Adrenal gland (tissue), 12 donors: ENCODE measurements around the gene PACSIN2. TPM values are rescaled to one million over a fixed set of nuclear protein-coding genes. Genes with fewer than 3 reads are reported as not detected.

Experiments
- DNase-seq, 7 donors: peaks; one replicate each; pipeline ENCODE4 v3.0.0-alpha.2; 2019 to 2020
- H3K27ac ChIP-seq, 5 donors: fragments of 200-600 bp; sonication (generic) in 4 of 5; 1 replicate in 3 of 5; 2 replicates in 2 of 5; pipeline versions ENCODE4 v1.5.1 to v1.8.0; 2016 to 2020; ENCODE audit warnings: mild to moderate bottlenecking in 1 of 5
- H3K27me3 ChIP-seq: fragments of 200-600 bp; 2 replicates; pipeline ENCODE4 v1.8.0; 2021
- H3K36me3 ChIP-seq, 2 donors: fragments of 200-600 bp; replicated peaks in 1 of 2; 1 replicate in 1 of 2; 2 replicates in 1 of 2; pipeline versions ENCODE4 v1.5.1 to v1.8.0; 2018 to 2022
- H3K4me1 ChIP-seq, 2 donors: fragments of 200-600 bp; replicated peaks in 1 of 2; 1 replicate in 1 of 2; 2 replicates in 1 of 2; pipeline versions ENCODE4 v1.5.1 to v1.8.0; 2018 to 2021
- H3K4me3 ChIP-seq, 4 donors: fragments of 200-600 bp; sonication (generic) in 3 of 4; one replicate each; pipeline ENCODE4 v1.5.1; 2016 to 2018
- H3K9me3 ChIP-seq, 3 donors: fragments of 200-600 bp; sonication (generic) in 1 of 3; replicated peaks in 1 of 3; 1 replicate in 2 of 3; 2 replicates in 1 of 3; pipeline versions ENCODE4 v1.5.1 to v1.8.0; 2016 to 2021
- CTCF ChIP-seq, 6 experiments: fragments of 450-650 bp in 4 of 6; fragments of 200-600 bp in 2 of 6; sonication (generic) in 1 of 6; IDR thresholded peaks; 1 replicate in 5 of 6; 2 replicates in 1 of 6; pipeline versions ENCODE4 v1.5.1 to v1.8.0; 2016 to 2021; ENCODE audit warnings: antibody characterized with exemption in 6 of 6, mild to moderate bottlenecking in 2 of 6, moderate library complexity in 1 of 6
- POLR2A ChIP-seq, 2 donors: fragments of 450-650 bp; IDR thresholded peaks; one replicate each; pipeline ENCODE4 v1.6.1; 2017; ENCODE audit warnings: antibody characterized with exemption in 2 of 2, mild to moderate bottlenecking in 2 of 2, moderate library complexity in 1 of 2
- WGBS, 4 donors: extraction: QIAGEN DNeasy Blood & Tissue Kit in 2 of 4; methylation state at CpG; one replicate each; pipeline versions ENCODE4 v1.1.5 to v1.1.7; 2013 to 2017; 5-methylcytosine and 5-hydroxymethylcytosine counted together
- intact Hi-C, 2 donors: fragments of 100-400 bp; cut with DNase I; formaldehyde crosslinking; loops; one replicate each; pipeline versions ENCODE4 v1.14.1 to v1.15.0; 2022 to 2023
- polyA plus RNA-seq, 3 donors: library from polyadenylated mRNA; stranded (reverse); fragments of 200-250 nt in 2 of 3; fragments of 350-450 nt in 1 of 3; fragmentation: Illumina TruSeq in 1 of 3; extraction: RNeasy Lipid Tissue Mini Kit (QIAGEN cat#74804) in 1 of 3; gene quantifications; one replicate each; pipeline ENCODE4 v1.2.3, GENCODE V29; 2013 to 2014
- total RNA-seq, 9 donors: library from RNA; depleted of rRNA in 4 of 9; stranded (reverse); fragments of >200 nt in 4 of 9; fragments of 120-200 nt in 1 of 9; fragmentation: NEBNext Ultra II Directional in 1 of 9; extraction: Animal tissue kit (Norgen Biotek cat#: 25700) in 1 of 9; gene quantifications; one replicate each; pipeline versions ENCODE4 v1.1.0 to v1.2.4, GENCODE V29; 2013 to 2023
- donor health status: healthy with polysubstance abuse.
- donor health status: Bipolar disorder and iron deficiency.
- donor health status: DM: yes; HTN: yes; CAD: no.
- donor health status: DM: no; HTN: no; CAD: no.
- donor health status: DM: no; HTN: no; CAD: no.
- donor health status: DM: yes; HTN: yes; CAD: no.

PACSIN2 gene
- total and polyA plus RNA-seq, 12 donors: 29.8 to 186 (median 115) TPM

GRCh38 chr22:42932857-42933484 is 82.0 kb downstream of the PACSIN2 start:
- intact Hi-C loops: no loop called here
- Histone ChIP-seq H3K4me3 (peak overlapping the region in 1 of 4 donors; percentile 3), H3K9me3 (no peaks in the 10 kb centered on the region), H3K36me3 (no peaks in the 10 kb centered on the region), H3K27me3 (no peaks in the 10 kb centered on the region), H3K4me1 (peaks cover 51 to 92% of the 10 kb centered on the region in 2 donors), H3K27ac (peak overlapping the region in 4 of 5 donors; percentile 43 to 90 (median 73))
- TF ChIP-seq CTCF (IDR thresholded peaks at IDR 0.05) (no peak), POLR2A (IDR thresholded peaks at IDR 0.05) (no peak)
- WGBS, 4 donors: 75 to 79% (median 78%) methylated on average over 4 of the region's 4 CpGs
- no peak for DNase-seq

- 93 to 100% (median 97%) methylated on average over 4 of the region's 4 CpGs for WGBS, 4 donors
- no peaks in the 10 kb centered on the region for H3K36me3 ChIP-seq
- TF ChIP-seq CTCF (IDR thresholded peaks at IDR 0.05) (no peak), POLR2A (IDR thresholded peaks at IDR 0.05) (no peak)
- H3K27ac ChIP-seq: peak overlapping the region in 4 of 5 donors; percentile 52 to 88 (median 72)
- intact Hi-C loops: no loop called here
- H3K4me3 ChIP-seq: no peak overlapping the region
- H3K4me1 ChIP-seq: peaks cover 43 to 86% of the 10 kb centered on the region in 2 donors
- DNase-seq: peak in 1 of 7 donors; percentile 9
- H3K9me3 ChIP-seq: no peaks in the 10 kb centered on the region
- no peaks in the 10 kb centered on the region for H3K27me3 ChIP-seq
These were observed 82.8 kb downstream of the PACSIN2 start for GRCh38 chr22:42932197-42932519.

- 67 to 81% (median 73%) methylated on average over 10 of the region's 10 CpGs for WGBS, 4 donors
- DNase-seq: no peak
- TF ChIP-seq POLR2A (IDR thresholded peaks at IDR 0.05) (no peak), CTCF (IDR thresholded peaks at IDR 0.05) (no peak)
- Histone ChIP-seq H3K4me1 (peaks cover 42 to 86% of the 10 kb centered on the region in 2 donors), H3K36me3 (no peaks in the 10 kb centered on the region), H3K27me3 (no peaks in the 10 kb centered on the region), H3K4me3 (no peak overlapping the region), H3K9me3 (no peaks in the 10 kb centered on the region), H3K27ac (peak overlapping the region in 4 of 5 donors; percentile 52 to 88 (median 72))
- intact Hi-C loops: no loop called here
These were observed 83.3 kb downstream of the PACSIN2 start for GRCh38 chr22:42931421-42932196.

- Histone ChIP-seq H3K4me1 (peaks cover 43 to 86% of the 10 kb centered on the region in 2 donors), H3K4me3 (no peak overlapping the region), H3K27me3 (no peaks in the 10 kb centered on the region), H3K27ac (peak overlapping the region in 4 of 5 donors; percentile 9 to 88 (median 69)), H3K36me3 (no peaks in the 10 kb centered on the region), H3K9me3 (no peaks in the 10 kb centered on the region)
- intact Hi-C loops: no loop called here
- DNase-seq: peak in 6 of 7 donors; percentile 30 to 75 (median 61)
- TF ChIP-seq CTCF (IDR thresholded peaks at IDR 0.05) (peak in 1 of 6 experiments; percentile 10), POLR2A (IDR thresholded peaks at IDR 0.05) (no peak)
- 64 to 76% (median 68%) methylated on average over 6 to 9 of the region's 9 CpGs for WGBS, 4 donors
These were observed 84.0 kb downstream of the PACSIN2 start for GRCh38 chr22:42930810-42931420.
